ENCODE results near the gene FAT4. TPM values are rescaled to one million over a fixed set of nuclear protein-coding genes. Genes with fewer than 3 reads are reported as not detected.

The FAT4 gene
- total RNA-seq, 1 donor from 2014 or later = 9.7 TPM

DNA sequence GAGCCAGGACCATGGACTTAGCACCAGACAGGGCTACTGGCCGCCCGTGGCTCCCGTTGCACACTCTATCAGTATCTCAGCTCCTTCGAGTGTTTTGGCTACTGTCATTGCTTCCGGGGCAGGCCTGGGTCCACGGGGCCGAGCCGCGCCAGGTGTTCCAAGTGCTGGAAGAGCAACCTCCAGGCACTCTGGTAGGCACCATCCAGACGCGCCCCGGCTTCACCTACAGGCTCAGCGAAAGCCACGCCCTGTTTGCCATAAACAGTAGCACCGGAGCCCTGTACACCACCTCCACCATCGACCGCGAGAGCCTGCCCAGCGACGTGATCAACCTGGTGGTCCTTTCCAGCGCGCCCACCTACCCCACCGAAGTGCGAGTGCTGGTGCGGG lies 1.6 kb downstream of the FAT4 start:
- DNase-seq (ENCODE audit: low read depth) = no peak

- DNase-seq (ENCODE audit: low read depth) = peak; percentile 55
These were observed 2.2 kb downstream of the FAT4 start for GRCh38 chr4:125316791-125317524.

DNA sequence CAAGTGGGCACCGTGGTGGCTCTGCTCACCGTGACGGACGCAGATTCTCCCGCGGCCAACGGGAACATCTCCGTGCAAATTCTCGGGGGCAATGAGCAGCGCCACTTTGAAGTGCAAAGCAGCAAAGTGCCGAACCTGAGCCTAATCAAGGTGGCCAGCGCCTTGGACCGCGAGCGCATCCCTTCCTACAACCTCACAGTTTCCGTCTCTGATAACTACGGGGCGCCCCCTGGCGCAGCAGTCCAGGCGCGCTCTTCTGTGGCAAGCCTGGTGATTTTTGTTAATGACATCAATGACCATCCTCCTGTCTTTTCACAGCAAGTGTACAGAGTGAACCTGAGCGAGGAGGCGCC lies 2.7 kb downstream of the FAT4 start:
- peak; percentile 49 for DNase-seq (ENCODE audit: low read depth)

DNA sequence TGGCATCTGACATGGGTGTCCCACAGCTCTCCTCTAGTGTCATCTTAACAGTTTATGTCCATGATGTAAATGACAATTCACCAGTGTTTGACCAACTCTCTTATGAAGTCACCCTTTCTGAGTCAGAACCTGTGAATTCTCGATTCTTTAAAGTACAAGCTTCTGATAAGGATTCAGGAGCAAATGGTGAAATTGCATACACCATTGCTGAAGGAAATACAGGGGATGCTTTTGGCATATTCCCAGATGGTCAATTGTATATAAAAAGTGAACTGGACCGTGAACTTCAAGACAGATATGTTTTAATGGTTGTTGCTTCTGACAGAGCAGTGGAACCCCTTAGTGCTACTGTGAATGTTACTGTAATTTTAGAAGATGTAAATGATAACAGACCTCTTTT lies 4.6 kb downstream of the FAT4 start:
- DNase-seq (ENCODE audit: low read depth) = no peak

DNA sequence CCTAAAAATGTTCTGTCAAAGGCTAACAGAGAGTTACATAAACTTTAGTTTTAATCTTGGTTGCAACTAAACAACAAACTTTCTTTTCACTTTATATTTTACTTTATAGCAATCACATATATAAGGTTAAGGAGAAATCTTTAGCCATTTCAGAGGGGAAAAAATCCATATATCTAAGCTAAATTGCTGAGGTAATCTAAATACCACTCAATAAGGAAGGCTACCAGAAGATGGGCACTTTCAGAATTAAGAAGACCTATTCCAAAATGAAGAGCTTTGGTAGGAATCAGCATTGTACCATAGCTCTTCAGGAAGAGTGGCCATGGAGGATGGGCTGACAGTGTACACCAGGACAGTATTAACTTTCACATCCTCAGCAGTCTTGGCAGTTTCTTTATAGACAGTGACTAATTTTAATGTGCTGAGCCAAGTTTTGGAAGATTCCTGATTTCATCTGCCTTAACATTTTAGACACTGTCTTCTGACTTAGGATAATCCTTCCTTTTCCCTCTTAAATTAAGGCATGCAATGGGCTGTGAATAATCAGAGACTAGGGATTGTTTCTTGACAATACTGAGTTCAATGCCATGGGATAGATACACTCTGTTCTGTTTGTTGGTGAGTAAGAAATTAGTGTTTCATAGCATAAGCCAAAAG lies 7.1 kb downstream of the FAT4 start:
- peak; percentile 74 for DNase-seq (ENCODE audit: low read depth)

- DNase-seq (ENCODE audit: low read depth) = peak; percentile 69
These were observed 7.6 kb downstream of the FAT4 start for GRCh38 chr4:125322366-125322730.

- peak; percentile 63 for DNase-seq (ENCODE audit: low read depth)
These were observed 8.9 kb downstream of the FAT4 start for GRCh38 chr4:125323654-125324053.

DNA sequence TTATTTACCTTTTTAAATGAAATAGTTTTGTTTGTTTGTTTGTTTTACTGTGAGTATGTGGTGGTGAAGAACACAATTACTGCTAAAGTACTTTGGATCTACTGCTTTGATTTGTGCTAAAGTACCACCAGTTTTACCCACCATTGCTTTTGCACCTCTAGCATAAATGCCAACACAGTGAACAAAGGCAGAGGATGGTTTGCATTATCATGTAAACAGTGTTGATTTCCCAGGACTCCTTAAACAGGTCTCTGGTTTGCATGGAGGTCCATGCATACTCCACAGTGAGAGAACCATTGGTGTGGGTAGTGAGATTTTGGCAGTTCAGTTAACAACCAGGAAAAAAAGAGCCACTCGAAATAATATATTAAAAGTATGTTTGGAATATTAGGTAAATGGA lies 11.0 kb downstream of the FAT4 start:
- no peak for DNase-seq (ENCODE audit: low read depth)

- DNase-seq (ENCODE audit: low read depth) = no peak
These were observed 16.4 kb downstream of the FAT4 start for GRCh38 chr4:125331116-125331515.

DNA sequence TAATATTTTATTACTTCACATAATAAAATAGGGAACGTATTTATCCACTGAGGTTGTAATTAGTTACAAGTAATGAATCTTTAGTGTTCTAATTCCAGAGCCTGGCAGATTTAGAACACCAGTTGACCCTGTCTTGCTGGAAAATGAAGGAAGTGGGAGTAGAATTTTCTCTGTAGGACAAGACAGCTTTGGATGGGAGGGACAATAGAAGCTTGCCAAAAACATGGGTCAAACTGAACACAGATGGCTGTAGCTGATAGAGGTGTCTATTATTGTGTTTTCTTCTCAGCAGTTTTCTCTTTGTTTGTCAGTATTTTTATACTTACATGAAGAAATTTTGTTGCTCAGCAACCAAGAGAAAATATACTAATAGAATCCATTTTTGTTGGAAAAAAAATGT lies 20.2 kb downstream of the FAT4 start:
- no peak for DNase-seq (ENCODE audit: low read depth)

GRCh38 chr4:125338814-125339213 lies 24.1 kb downstream of the FAT4 start:
- DNase-seq (ENCODE audit: low read depth) = no peak

DNA sequence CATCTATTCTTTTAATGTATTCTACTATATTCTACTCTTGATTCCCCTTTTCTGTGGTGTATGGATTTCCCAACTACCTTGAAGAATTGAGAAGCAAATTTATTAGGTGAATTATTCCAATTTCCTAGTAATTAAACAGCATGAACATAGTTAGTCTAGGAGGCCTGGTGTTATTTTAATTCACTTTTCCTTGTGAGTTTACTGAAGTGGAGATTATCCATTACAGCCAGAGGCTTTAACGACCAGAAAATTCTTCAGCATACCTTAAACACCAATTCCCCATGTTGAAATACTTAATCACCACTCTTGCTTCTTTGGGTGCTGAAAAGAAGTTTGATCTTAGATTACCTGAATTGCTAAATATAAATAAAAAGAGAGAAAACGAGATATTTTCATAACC lies 29.4 kb downstream of the FAT4 start:
- DNase-seq (ENCODE audit: low read depth) = no peak

GRCh38 chr4:125346616-125347015 lies 31.9 kb downstream of the FAT4 start:
- no peak for DNase-seq (ENCODE audit: low read depth)

GRCh38 chr4:125350470-125351135 lies 35.8 kb downstream of the FAT4 start:
- DNase-seq (ENCODE audit: low read depth) = no peak

DNA sequence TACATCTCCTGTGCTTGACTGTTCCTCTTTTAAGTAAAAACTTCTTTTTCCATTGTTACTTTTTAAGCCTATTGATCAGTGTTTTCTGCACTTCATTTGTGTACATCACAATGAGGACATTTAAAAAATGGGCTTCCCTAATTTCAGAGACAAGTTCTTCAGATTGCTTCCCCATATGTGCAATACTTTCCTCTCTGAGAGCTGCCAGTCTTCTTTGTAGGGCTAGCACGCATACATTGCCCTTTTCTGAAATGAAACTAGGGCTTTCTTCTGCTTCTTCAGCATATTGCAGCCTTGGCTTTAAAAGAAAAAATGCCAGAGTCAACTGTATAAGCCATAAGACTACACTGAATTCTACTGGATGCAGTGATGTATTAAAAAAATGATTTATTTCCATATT lies 37.8 kb downstream of the FAT4 start:
- DNase-seq (ENCODE audit: low read depth) = no peak

DNA sequence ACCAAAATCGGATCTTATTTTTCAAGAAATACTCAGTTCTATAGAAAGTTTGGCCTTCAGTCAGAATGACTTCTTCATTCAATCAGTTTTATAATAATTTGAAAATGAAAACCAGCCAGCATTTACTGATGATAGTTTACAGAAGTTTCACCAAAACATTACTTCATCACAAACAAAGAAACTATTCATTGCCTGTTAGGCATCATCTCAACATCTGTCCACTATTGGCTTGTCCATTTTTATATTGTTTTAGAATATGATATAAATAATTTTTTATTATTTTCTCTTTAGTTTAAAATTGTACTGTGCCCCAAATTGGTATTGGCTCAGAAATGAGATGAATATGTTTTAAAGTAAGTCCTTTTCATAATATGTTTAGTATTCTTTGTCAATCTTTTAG lies 38.4 kb downstream of the FAT4 start:
- DNase-seq (ENCODE audit: low read depth) = no peak

GRCh38 chr4:125355791-125356190 lies 41.0 kb downstream of the FAT4 start:
- no peak for DNase-seq (ENCODE audit: low read depth)

- no peak for DNase-seq (ENCODE audit: low read depth)
These were observed 42.9 kb downstream of the FAT4 start for GRCh38 chr4:125357675-125358074.

GRCh38 chr4:125358453-125358852 lies 43.7 kb downstream of the FAT4 start:
- no peak for DNase-seq (ENCODE audit: low read depth)

DNA sequence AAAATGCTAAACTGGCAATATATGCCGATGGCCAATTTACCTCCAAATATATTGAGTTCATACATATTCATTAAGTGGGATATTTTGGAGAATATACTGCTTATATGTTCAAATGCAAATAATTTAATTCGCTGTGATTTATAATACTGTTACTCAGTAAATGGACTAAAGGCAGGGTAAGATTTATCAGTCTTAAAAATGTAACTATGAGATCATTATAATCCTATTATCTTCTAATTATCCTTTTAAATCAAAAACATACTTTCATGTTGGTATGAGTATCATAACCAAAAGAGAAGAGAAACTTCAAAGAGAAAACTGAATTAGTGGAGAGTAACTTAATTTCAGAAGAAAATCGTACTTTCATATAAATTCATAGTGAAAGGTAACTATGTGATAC lies 44.6 kb downstream of the FAT4 start:
- DNase-seq (ENCODE audit: low read depth) = no peak

- no peak for DNase-seq (ENCODE audit: low read depth)
These were observed 45.3 kb downstream of the FAT4 start for GRCh38 chr4:125359960-125360634.

DNA sequence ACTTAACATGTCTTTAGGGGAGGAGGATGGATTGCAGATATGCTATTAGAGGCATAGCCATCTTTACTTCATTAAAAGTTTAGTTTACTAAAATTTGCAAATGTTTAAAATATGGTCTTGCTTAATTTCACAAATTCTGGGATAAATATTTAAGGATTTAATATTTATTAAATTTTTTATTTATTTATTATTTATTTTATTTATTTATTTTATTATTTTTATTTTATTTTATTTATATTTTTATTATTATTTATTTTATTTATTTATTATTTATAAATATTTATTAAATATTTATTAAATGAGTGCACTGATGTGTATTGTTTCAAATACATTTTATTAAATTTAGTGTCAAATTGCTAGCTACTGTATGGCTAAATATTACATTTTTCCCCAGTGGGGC lies 46.0 kb downstream of the FAT4 start:
- no peak for DNase-seq (ENCODE audit: low read depth)

Measured in myocyte (in vitro differentiated cells).